GM18498 (cell line): Measurements from ENCODE around the gene SPACA7.
A peak's percentile ranks its signal among the peaks of the same experiment; 100 is the strongest.
"Not testable (repeated sequence)": the region's sequence is repeated elsewhere in the genome, so short reads cannot be mapped to it uniquely, and the experiment has no call there.

Experiments
- ATAC-seq: cut with Tn5 transposase; IDR thresholded peaks from one replicate; pipeline ENCODE4 v1.9.1; 2021; ENCODE audit warnings: mild to moderate bottlenecking, moderate library complexity; ENCODE audit not compliant: unreplicated experiment

Gene SPACA7

GRCh38 chr13:112416647-112417046 is 40.5 kb downstream of the SPACA7 start:
- no peak for ATAC-seq

- ATAC-seq: no peak
Measured at GRCh38 chr13:112417079-112417478, 40.9 kb downstream of the SPACA7 start.

GRCh38 chr13:112424098-112424497 is 47.9 kb downstream of the SPACA7 start:
- no peak for ATAC-seq

GRCh38 chr13:112428704-112429103 is 52.5 kb downstream of the SPACA7 start:
- no peak for ATAC-seq

- ATAC-seq: no peak
Measured at GRCh38 chr13:112431734-112432133, 55.6 kb downstream of the SPACA7 start.

GRCh38 chr13:112432734-112433133 is 56.6 kb downstream of the SPACA7 start:
- ATAC-seq: not testable (repeated sequence)

- not testable (repeated sequence) for ATAC-seq
Measured at GRCh38 chr13:112433517-112433916, 57.4 kb downstream of the SPACA7 start.

- no peak for ATAC-seq
Measured at GRCh38 chr13:112434032-112434431, 57.9 kb downstream of the SPACA7 start.

- ATAC-seq: no peak
Measured at GRCh38 chr13:112434937-112435523, 58.9 kb downstream of the SPACA7 start.

GRCh38 chr13:112435973-112436372 is 59.8 kb downstream of the SPACA7 start:
- no peak for ATAC-seq

GRCh38 chr13:112438094-112438493 is 61.9 kb downstream of the SPACA7 start:
- no peak for ATAC-seq

GRCh38 chr13:112438515-112438914 is 62.4 kb downstream of the SPACA7 start:
- no peak for ATAC-seq

- no peak for ATAC-seq
Measured at GRCh38 chr13:112441226-112441625, 65.1 kb downstream of the SPACA7 start.

- ATAC-seq: no peak
Measured at GRCh38 chr13:112441779-112442310, 65.7 kb downstream of the SPACA7 start.

- no peak for ATAC-seq
Measured at GRCh38 chr13:112442483-112443090, 66.4 kb downstream of the SPACA7 start.

- ATAC-seq: peak; percentile 48
Measured at GRCh38 chr13:112443191-112443994, 67.2 kb downstream of the SPACA7 start.

GRCh38 chr13:112443995-112444311 is 67.8 kb downstream of the SPACA7 start:
- peak; percentile 51 for ATAC-seq

GRCh38 chr13:112444416-112445399 is 68.6 kb downstream of the SPACA7 start:
- no peak for ATAC-seq

GRCh38 chr13:112445411-112446271 is 69.5 kb downstream of the SPACA7 start:
- ATAC-seq: no peak

GRCh38 chr13:112446347-112446861 is 70.2 kb downstream of the SPACA7 start:
- no peak for ATAC-seq
